Stimulated activated CD8-positive, alpha-beta memory T cell treated with anti-CD3 and anti-CD28 coated beads, Interleukin-4, amount 100 ng/mL, for 1 hour (primary cell): ENCODE data around the gene ABCC8.

Experiments used
- DNase-seq, 2 donors: peaks; one replicate each; pipeline ENCODE4 v3.0.0-alpha.2; 2020; ENCODE audit warnings: low read depth in 2 of 2, low spot score in 1 of 2

The ABCC8 gene

GRCh38 chr11:17476317-17477083 lies at the start of gene ABCC8:
Gene ABCC8 (minus strand): TSS chr11:17476845. CDS start chr11:17476776, 69 bp downstream.
- no peak for DNase-seq

GRCh38 chr11:17526326-17526725 lies 49.7 kb upstream of the ABCC8 start:
- DNase-seq = no peak

- no peak for DNase-seq
Observed at GRCh38 chr11:17525570-17525969, 48.9 kb upstream of the ABCC8 start.

- no peak for DNase-seq
Observed at GRCh38 chr11:17524221-17524620, 47.6 kb upstream of the ABCC8 start.

- no peak for DNase-seq
Observed at GRCh38 chr11:17522655-17523054, 46.0 kb upstream of the ABCC8 start.

GRCh38 chr11:17521106-17521900 lies 44.7 kb upstream of the ABCC8 start:
- no peak for DNase-seq

- DNase-seq = no peak
Observed at GRCh38 chr11:17519061-17519885, 42.6 kb upstream of the ABCC8 start.

GRCh38 chr11:17518366-17518765 lies 41.7 kb upstream of the ABCC8 start:
- no peak for DNase-seq

- no peak for DNase-seq
Observed at GRCh38 chr11:17517186-17517585, 40.5 kb upstream of the ABCC8 start.

GRCh38 chr11:17516551-17517150 lies 40.0 kb upstream of the ABCC8 start:
- DNase-seq = no peak

GRCh38 chr11:17515443-17516176 lies 39.0 kb upstream of the ABCC8 start:
- DNase-seq = no peak

- no peak for DNase-seq
Observed at GRCh38 chr11:17514476-17514875, 37.8 kb upstream of the ABCC8 start.

- no peak for DNase-seq
Observed at GRCh38 chr11:17513853-17514252, 37.2 kb upstream of the ABCC8 start.

- no peak for DNase-seq
Observed at GRCh38 chr11:17512101-17512500, 35.5 kb upstream of the ABCC8 start.

GRCh38 chr11:17511571-17511970 lies 34.9 kb upstream of the ABCC8 start:
- DNase-seq = no peak

- DNase-seq = no peak
Observed at GRCh38 chr11:17510507-17511206, 34.0 kb upstream of the ABCC8 start.

- DNase-seq = no peak
Observed at GRCh38 chr11:17508791-17509190, 32.1 kb upstream of the ABCC8 start.

GRCh38 chr11:17508306-17508705 lies 31.7 kb upstream of the ABCC8 start:
- no peak for DNase-seq

- DNase-seq = no peak
Observed at GRCh38 chr11:17507773-17508172, 31.1 kb upstream of the ABCC8 start.

GRCh38 chr11:17506942-17507341 lies 30.3 kb upstream of the ABCC8 start:
- no peak for DNase-seq
